Right ventricle myocardium inferior (tissue), 1 donor: ENCODE data around the gene C11orf87. TPM values are rescaled to one million over a fixed set of nuclear protein-coding genes. Genes with fewer than 3 reads are reported as not detected.

Source experiments
- ATAC-seq: fragments of 200-7000 bp; cut with Tn5 transposase; one replicate; pipeline ENCODE4 v1.9.1; 2020; ENCODE audit warnings: mild to moderate bottlenecking, moderate library complexity
- DNase-seq: peaks from one replicate; pipeline ENCODE4 v3.0.0; 2021; ENCODE audit errors: missing footprints
- intact Hi-C: fragments of 100-400 bp; cut with DNase I; formaldehyde crosslinking; loops from one replicate; pipeline ENCODE4 v1.11.0; 2022
- total RNA-seq: library from RNA; stranded (reverse); fragmentation: NEBNext Ultra II Directional; extraction: Animal tissue kit (Norgen Biotek cat#: 25700); gene quantifications from one replicate; pipeline ENCODE4 v1.2.1, GENCODE V29; 2021
- donor health status: DM: no; HTN: yes; CAD: no; lungs with severe emphysema.

C11orf87 gene
- total RNA-seq, 1 donor from 2014 or later, result not detected

DNA sequence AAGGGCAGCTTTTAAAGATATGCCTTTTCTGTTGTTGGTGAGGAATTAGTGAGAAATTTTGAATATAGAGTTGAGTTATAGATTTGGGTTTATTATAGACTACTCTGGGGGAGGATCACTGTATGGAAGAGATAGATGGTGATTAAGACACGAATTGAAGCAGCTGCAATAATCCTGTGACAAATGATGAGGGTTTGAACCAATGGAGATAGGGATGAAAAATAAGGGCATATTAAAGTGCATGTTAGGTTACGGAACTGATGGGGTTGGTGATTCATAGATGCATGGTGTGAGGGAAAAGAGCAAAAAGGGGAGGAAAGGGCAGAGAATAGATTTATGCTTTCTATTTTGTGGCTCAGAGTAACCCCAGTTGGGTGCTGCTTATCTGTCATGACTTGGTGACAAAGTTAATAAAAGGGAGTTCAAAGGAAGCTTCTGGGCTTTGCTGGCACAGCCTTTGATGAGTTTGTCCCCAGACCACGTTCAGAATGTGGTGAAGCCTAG, 11.8 kb downstream of the C11orf87 start:
- no peak for ATAC-seq
- intact Hi-C loops, result no loop called here
- no peak for DNase-seq

DNA sequence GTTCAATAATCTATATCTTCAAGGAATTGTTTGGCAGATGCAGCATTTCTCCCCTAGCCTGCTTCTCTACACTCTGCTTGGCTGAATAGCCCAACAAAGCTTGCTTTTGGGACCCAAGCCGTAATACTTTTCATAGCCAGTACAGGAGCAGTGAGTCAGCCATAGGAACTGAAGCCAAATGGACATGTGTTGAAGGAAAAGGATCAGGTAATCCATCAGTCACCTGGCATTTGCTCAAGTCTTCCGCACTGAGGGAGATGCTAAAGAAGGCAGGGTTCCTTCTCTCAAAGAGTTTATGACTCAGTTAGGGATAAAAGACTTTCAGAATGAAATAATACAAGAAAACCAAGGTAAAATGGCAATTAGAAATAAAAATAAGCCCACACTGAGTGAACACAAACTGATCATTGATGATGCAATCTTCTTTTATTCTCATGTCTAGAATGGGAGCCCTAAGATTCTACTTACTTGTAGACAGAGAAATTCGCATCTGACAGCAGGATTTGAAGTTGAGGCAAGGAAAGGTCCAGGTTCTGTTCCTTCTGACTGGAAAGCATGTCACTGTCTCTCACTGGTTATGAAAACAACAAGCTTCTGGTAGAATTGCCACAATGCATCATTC, 13.2 kb downstream of the C11orf87 start:
- intact Hi-C loops, result no loop called here
- no peak for DNase-seq
- ATAC-seq, result no peak

DNA sequence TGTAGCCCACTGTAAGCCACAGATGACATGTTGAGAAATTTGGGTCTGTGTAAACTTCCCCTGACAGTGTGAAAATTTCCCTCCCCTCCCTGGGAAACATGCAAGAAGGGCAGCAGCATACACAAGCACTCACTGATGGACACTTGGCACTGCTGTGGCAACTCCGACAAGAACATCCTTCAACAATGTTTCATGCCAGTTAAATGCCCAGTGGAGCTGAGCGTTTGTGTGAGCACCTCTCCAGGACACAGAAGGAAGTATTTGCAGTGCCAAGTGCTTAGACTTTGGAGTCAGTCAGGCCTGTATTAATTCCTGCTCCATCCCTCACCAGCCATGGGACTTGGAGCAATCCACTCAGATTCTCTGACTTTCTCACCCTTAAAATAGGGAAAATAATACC, 17.7 kb downstream of the C11orf87 start:
- ATAC-seq, result peak; percentile 52
- intact Hi-C loops, result no loop called here
- peak; percentile 55 for DNase-seq

DNA sequence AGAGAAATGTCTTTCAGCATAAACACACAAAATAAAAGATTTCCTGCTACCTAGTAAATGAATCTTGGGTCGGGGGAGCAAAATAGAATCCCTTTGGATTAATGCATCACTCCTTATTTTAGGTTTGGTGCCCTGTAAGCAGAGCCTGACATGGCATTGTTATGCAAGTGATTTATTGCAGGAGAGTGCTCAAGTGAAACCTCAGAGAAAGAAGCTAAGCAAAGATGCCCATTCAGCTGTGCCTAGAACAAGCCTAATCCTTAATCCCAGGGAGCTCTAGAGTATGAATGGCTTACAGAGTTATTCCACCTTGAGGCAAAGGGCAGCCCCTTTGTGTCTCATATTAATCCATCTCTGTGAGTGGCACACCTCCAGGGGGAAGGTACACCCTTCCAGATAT, 21.1 kb downstream of the C11orf87 start:
- ATAC-seq, result no peak
- DNase-seq, result no peak
- intact Hi-C loops, result no loop called here

DNA sequence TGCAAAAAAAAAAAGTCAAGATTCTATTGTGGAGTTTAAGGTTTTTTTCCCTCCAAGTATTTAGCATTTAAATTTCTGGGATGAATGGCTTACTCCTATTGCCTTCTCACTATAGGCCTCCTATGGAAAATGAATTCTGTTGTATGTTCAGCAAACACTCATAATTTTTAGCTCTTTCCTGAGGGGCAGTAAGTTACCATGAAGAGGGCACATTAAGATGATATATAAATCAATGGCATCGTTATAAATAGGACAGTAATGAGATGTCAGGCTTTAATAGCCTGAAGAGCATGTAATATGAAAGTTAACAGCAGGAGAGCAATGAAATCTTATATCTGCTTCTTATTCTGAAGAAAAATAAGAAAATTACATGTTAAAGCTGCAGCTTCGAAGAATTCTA, 32.9 kb downstream of the C11orf87 start:
- ATAC-seq (no peak), DNase-seq (no peak)
- intact Hi-C loops, result no loop called here
